GDM1 (cell line): ENCODE measurements around the gene HARBI1.

Experiments used
- DNase-seq: peaks from one replicate; lab custom pipeline; 2025; lab: John Stamatoyannopoulos, UW

The HARBI1 gene

DNA sequence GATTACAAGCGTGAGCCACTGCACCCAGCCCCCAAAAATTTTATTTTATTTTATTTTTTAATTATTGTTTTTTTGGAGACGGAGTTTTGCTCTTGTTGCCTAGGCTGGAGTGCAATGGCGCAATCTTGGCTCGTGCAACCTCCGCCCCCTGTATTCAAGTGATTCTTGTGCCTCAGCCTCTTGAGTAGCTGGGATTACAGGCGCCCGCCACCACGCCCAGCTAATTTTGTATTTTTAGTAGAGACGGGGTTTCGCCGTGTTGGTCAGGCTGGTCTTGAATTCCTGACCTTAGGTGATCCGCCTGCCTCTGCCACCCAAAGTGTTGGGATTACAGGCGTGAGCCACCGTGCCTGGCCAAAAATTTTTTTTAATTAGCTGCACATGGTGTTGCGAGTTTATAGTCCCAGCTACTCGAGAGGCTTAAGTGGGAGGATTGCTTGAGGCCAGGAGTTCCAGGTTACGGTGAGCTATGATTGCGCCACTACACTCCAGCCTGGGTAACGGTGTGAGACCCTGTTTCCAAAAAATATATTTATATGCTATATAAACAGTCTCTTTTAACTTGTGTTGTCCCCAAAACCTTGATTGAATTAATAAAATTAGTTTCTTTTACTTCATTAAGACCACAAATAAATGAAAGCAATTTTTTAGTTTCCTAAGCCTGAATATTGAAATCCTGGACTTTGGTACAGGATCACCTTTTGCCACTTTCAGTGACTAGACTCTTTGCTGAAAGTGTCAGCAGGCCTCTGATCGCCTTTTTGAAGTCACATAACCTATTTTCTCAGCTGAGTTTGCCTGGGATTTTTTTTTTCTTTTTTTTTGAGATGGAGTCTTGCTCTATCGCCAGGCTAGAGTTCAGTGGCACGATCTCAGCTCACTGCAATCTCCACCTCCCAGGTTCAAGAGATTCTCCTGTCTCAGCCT, 16.5 kb upstream of the HARBI1 start:
- DNase-seq = no peak

DNA sequence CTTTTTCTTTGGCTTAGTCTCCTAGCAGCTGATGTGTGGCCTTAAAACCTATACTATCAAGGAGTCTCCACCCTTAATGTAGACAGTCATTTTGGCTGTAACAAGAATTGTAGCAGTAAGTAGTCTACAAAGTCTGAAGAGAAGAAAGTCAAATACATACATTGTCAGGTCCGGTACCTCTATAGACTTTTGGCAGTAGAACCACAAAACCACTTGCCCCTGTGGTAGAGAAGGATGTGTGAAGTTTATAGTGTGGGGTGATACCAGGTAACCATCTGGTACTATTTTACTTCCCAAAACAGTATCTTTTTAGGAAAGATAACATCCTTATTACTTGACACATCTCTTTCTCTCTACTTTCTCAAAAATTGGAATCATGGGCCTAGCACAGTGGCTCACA, 15.5 kb upstream of the HARBI1 start:
- DNase-seq = no peak

DNA sequence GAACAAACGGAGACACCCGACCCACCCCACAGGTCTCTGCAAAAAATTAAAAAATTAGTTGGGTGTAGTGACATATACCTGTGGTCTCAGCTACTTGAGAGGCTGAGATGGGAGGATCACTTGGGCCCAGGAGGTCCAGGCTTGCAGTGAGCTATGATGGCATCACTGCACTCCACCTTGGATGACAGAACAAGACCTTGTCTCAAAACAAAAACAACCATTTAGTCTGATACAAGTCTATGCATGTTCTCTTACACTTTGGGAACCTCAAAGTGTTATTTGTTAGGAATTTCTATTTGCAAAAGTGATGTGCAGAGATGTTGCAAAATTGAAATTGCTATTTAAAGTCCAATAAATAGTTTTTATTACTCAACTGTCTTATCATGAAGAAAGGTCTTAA, 14.6 kb upstream of the HARBI1 start:
- DNase-seq = no peak

DNA sequence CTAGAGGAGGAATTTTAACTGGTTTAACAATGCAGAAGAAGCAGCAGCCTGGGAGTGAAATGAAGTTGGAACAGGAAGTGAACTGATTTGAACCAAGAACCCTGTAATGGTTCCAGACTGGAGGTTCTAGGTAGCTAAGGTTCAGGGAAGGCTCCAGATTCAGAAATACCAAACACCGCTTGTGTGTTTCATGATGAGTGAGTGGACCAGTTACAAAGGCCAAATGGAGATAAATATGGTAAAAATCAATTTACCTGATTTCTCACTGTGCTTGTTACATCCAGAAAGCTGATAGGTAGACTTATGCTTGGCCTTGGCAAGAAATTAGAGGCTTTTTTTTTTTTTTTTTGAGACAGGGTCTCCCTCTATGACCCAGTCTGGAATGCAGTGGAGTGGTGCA, 13.2 kb upstream of the HARBI1 start:
- DNase-seq = no peak

DNA sequence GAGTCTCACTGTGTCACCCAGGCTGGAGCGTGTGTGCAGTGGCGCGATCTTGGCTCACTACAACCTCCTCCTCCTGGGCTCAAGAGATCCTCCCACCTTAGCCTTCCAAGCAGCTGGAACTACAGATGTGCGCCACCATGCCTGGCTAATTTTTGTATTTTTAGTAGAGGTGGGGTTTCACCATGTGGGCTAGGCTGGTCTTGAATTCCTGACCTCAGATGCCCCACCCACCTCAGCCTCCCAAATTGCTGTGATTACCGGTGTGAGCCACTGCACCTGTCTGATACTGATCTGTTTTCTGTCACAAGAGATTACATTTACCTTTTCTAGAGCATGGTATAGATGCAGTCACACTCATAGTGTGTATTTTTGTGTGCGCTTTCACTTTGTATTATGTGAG, 11.9 kb upstream of the HARBI1 start:
- no peak for DNase-seq

DNA sequence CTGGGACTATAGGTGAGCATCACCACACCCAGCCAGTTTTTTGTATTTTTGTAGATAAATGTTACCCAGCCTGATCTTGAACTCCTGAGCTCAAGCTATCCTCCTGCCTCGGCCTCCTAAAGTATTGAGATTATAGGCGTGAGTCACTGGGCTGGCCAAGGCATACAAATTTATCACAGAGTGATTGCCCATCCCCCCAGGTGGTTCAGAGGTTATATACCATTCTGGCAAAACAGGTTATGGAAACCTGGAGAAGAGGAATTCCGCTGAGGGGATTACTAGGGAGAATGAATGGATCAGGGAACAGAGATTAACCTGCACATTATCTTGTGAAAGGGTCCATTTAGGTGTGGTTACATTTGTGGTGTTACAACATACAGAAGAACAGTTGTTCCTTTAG, 8.4 kb upstream of the HARBI1 start:
- no peak for DNase-seq

DNA sequence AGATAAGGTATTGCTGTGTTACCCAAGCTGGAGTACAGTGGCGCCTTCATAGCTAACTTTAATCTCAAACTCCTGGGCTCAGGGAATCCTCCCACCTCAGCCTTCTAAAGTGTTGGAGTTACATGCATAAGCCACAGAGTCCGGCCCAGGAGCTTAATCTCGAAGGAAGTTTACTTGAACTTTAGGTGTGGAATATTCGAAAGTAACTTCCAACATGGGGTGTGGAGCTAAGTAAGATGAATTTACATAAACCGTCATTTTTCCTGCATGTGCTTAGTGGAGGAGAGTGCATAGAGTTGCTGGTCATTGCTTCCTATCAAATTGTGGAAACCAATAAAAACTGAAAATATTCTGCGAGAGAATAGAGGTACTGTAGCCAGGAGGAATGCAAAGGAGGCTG, 1.8 kb upstream of the HARBI1 start:
- no peak for DNase-seq

DNA sequence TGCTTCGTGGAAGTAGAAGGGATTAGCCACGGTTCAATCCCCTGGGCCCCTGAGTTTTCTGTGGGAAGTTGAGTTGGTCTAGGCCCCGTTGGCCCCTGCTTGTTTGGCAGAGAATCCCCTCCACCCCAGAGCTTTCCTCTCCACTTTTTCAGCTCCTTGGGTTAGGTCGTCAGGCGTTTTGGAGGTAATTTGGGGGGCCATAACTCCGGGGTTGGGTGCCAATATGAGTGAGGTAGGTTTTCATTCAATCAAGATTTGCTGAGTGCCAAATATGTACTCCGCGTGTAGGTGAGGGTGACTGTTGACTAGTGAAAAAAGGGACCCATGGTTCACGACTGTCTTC, 916 bp upstream of the HARBI1 start:
- no peak for DNase-seq

DNA sequence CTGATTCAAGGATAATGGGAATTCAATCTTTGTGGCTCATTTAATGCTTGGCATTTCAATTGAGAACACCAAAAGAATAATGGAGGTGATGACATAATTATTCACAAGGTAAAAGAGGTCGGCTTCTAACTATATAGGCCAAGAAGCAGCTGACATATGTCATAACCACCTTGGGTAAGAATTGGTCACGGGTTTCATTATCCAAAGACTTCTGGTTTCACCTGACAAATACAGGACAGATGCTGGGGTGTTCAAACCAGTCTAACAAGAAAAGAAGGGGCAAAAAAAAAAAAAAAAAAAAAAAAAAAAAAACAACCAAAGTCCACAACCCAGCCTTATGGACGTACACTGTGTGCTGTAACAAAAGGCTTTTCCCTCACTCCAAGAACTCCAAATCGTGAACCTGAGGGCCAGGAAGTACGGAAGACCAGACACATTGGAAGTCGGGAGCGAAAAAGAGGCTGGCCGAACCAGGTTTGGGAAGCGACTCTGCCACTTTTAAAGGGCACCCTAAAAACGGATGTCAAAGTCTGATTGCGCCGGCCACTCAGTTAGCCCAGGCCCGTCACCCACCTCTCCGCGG, 385 bp downstream of the HARBI1 start:
- no peak for DNase-seq

DNA sequence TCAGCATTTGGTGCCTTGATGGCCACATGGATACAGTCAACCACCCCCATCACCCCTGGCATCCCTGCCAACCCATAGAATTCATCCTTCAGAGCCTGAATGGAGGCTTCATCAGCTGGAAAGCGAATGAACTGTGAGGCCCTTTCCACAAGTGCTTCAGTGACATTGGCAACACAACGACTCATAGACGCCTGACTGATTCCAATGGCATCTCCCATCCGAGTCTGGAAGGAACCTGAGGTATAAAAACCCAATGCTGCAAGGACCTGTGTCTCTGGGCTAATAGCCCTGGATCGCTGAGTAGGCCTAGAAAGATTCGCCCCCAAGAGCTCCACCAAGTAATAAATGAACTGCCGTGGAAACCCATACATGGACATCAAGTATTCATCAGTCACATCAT, 1.3 kb downstream of the HARBI1 start:
- no peak for DNase-seq

DNA sequence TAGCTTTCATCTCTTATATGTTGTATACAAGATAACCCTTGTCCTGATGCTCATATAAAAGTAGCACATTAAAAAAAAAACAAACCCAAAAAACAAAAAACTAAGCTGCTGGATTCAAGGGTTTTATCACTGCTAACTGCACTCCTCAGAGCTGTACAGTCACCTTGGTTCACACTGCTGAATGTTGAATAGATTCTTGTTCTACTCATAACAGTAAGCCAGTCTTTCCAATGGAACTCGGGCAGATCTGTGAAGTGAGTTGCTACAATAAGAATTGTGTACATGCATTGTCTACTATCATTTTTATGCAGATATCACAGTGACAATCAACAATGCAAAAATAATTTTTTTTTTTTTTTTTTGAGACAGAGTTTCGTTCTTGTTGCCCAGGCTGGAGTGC, 4.7 kb downstream of the HARBI1 start:
- DNase-seq = no peak

DNA sequence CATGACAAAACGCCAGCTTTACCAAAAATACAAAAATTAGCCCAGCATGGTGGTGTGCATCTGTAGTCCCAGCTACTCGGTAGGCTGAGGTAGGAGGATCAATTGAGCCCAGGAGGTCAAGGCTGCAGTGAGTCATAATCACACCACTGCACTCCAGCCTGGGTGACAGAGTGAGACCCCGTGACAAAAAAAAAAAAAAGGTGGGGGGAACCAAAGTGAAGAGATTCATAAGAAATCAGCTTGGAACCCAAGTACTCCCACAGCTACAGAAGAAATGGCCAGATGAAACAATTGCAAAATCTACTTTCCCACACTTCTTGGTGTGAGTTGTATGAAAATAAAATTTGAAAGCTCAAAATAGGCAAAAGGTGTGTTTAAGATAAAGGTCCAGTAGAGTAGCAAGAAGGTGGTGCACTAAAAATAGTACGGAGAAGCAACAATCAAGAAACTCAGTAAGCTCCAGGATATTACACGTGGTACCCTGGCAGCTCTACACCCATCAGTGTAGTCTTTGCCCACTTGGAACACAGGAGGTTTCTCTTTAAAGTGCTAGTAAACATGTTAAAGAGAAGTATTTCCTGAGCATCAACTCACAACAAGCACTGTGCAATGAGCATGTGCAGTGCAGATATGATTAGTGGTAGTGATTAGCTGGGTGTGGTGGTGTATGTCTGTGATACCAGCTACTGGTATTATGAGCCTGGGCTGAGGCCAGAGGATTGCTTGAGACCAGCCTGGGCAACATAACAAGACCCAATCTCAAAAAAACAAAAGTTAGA, 5.3 kb downstream of the HARBI1 start:
- no peak for DNase-seq

DNA sequence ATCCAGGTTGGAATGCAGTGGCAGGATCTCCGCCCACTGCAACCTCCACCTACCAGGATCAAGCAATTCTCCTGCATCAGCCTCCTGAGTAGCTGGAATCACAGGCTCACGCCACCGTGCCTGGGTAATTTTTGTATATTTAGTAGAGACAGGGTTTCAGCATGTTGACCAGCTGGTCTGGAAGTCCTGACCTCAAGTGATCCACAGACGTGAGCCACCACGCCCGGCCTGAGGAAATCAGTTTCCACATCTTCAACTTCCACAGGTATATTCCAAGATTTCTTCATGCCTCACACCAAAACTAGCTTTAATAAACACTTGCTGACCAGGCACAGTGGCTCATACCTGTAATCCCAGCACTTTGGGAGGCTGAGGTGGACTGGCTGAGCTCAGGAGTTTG, 7.6 kb downstream of the HARBI1 start:
- DNase-seq = no peak

DNA sequence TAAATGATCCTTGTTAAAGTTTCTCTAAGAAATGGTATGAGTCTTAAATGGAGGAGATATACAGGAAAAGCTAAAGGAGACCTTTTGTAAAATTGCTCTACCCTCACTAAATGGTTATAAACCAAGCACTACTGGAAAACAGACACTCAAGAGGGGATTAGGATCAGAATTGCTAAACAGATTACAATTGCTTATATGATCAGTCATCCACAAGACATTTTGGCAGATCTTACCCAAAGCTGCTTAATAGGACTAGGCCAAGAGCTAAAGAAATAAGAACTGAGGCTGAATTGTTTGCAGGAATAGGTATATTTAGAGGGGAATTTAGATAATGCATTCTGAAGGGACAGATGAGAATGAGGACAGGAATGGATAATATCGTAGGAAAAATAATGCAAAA, 9.5 kb downstream of the HARBI1 start:
- no peak for DNase-seq

DNA sequence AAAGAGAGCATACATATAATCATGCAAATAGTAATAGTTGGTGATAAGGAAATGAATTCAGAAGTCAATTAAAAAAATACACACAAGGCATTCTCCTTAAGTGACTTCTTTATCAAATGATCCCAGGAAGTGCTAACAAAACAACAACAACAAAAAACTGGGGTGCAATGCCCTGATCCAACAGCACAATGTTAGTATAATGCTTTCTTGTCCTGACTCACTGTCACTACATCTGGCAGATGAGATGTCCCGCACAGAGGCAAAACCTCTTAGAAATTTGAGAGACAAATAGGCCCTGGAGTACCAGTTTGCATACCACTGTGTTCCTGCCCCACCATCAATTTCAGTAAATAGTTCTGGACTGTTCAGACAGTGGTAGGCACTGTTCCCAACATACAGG, 12.2 kb downstream of the HARBI1 start:
- DNase-seq = no peak

DNA sequence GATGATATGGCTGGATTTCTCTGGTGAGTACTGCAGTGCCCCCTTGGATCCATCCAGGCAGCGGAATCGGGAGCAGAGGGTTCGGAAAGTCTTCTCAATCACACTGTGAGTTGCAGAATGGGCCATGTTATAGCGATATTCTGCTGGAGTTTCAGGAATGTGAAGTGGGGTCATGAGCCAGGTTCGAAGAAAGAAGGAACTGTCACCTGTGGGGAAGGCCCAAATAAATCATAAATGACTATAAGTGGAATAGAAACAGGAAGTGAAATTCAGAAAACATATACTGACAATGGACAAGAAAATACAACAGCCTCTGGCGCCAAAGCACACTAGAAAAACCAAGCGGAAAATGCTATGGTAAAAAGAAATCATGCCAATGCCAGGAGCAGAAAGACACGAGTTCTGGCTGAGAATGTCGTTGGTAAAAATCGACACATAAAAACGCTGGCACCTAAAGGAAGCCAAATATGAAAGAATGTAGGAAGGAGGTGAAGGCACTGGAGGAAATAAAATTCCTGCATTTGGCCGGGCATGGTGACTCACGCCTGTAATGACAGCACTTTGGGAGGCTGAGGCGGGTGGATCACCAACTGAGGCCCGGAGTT, 13.2 kb downstream of the HARBI1 start:
- no peak for DNase-seq

DNA sequence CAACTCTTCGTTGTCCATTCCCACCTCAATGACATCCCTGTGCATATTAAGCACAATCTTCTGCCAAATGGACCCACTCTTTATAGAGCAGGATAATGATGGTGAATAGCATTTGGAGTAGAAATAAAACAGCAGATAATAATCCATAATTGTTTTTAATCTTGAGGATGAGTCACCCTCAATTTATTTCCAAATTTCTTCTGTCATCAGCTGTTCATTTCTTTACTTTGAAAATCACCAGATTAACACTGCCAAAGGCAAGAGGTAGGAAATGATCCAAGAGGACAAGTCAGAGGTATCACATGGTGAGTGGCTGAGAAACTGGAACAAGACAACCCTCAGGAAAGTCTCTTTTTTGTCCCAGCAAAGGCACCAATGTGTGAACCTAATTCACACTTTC, 15.9 kb downstream of the HARBI1 start:
- no peak for DNase-seq

DNA sequence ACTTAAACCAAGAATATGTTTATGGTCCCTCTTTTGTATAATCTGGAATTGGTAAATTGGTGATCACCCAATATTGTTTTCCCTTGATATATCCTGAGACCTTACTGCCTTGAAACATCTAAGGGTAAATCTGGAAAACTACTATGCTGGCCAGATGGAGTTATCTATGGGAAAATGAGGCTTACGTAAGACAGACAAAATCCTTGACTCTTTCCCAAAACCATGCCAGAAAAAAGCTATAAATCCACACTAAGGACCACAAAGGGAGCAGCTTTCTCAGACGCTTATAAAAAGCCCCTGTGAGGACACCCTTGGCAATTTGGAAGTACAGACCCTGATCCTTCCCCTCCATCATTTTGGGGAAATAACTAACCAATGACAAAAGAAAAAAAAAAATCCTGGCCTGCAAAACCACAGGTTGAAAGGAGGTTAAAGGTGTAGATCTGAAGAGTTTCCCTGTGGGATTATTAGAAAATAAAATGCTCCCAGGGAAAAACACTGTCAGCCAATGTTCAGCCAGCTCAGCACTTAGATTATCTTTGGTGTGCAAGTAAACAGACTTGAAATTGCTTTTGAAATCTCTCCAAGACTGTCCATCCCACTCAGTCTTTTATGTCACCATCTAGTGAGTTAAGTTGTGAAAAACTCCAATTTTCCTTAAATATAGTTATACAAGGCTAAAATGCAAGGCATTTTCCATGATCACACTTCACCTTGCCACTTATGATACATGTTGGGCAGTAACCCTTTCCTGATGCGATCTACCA, 16.6 kb downstream of the HARBI1 start:
- DNase-seq = no peak

DNA sequence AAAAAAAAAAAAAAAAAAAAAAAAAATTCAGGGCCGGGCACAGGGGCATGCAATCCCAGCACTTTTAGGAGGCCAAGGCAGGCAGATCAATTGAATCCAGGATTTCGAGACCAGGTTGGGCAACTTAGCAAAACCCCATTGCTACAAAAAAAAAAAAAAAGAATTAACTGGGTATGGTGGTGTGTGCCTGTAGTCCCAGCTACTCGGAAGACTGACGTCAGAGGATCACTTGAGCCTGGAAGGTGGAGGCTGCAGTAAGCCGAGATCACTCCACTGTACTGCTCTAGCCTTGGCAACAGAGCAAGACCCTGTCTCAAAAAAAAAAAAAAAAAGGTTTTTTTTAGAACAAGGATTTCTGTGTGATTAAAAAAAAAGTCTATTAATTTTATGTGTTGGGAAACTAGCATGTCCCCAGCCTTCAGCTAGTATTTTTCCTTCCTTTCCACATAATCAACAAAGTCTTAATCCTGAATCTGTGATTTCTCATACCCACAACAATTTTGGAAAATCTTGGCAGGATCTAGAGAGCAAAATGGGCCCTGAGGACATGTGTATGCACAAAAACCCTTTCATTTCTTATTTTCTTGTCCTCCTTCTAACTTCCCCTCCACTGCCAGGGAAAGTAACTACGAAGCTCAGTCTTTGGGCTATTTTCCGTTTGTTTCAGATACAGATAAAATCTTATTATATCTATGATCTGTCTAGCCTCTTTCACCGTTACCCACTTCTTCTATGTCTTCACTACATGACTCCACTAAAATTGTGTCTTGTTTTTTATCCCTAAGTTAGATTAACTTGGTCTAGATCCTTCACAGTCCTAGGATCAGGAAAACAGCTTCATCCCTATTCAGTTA, 17.5 kb downstream of the HARBI1 start:
- DNase-seq = no peak

DNA sequence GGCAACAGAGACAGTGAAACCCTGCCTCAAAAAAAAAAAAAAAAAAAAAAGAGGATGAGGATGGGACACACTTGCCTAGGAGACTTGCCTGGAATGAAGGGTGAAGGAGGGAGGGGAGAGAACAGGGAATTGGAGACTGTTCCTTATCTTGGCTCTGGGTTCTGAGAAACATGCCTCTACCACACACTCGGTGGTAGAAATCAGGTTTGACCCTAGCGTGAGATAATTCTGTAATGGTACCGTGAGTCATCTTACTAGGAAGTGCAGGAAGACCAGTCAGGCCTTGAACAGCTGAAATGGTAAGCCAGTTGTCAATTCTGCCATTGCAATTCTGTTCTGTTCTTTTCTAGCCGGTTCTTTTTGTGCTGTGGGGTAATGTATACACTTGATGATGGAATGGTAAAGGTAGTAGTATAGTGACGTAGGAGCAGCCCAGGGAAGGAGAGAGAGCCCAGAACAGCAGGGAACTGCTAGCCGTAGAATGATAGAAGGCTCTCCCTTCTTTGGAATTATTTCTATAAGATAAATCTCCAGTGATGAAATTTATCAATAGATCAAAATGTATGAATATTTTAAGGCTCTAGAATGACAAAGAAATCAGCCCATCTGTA, 19.3 kb downstream of the HARBI1 start:
- DNase-seq = no peak

DNA sequence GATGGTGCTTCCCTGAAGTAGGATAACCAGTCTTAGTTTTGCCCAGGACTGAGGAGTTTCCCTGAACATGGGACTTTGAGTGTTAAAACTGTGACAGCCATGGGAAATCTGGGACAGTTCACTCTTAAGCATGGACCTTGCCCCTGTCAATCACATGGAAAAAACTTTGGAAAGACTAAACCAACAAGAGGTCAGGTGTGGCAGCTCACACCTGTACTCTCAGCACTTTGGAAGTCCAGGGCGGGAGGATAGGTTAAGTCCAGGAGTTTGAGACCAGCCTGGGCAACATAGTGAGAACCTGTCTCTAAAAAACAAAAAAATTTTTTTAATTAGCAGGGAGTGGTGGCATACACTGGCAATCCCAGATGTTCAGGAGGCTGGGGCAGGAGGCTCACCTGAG, 19.9 kb downstream of the HARBI1 start:
- no peak for DNase-seq
